Activated T-helper 17 cell treated with anti-CD3 and anti-CD28 coated beads, Interleukin-2, amount 50 U/mL, for 72 hours (primary cell): Measurements from ENCODE around the gene TSPEAR. TPM values are rescaled to one million over a fixed set of nuclear protein-coding genes. Genes with fewer than 3 reads are reported as not detected.

Source experiments
- ATAC-seq: fragments of 150-1000 bp; cut with Tn5 transposase; replicated peaks from 2 replicates; pipeline ENCODE4 v1.10.0; 2021; ENCODE audit warnings: mild to moderate bottlenecking, moderate library complexity
- H3K27ac Mint-ChIP-seq: one replicate; pipeline ENCODE4 v1.8.0; 2022; ENCODE audit warnings: mixed read lengths
- H3K27me3 Mint-ChIP-seq: one replicate; pipeline ENCODE4 v1.8.0; 2022; ENCODE audit warnings: mixed read lengths
- H3K36me3 Mint-ChIP-seq: one replicate; pipeline ENCODE4 v1.8.0; 2022; ENCODE audit warnings: low read depth, mild to moderate bottlenecking, mixed read lengths
- H3K4me1 Mint-ChIP-seq: one replicate; pipeline ENCODE4 v1.8.0; 2022; ENCODE audit warnings: mixed read lengths
- H3K4me3 Mint-ChIP-seq: one replicate; pipeline ENCODE4 v1.8.0; 2022; ENCODE audit warnings: mild to moderate bottlenecking, mixed read lengths
- H3K9me3 Mint-ChIP-seq: one replicate; pipeline ENCODE4 v1.8.0; 2022; ENCODE audit warnings: mixed read lengths
- total RNA-seq, 2 donors: library from RNA; stranded (reverse); gene quantifications; one replicate each; pipeline ENCODE4 v1.2.3, GENCODE V29; 2022

TSPEAR gene
- total RNA-seq, 2 donors from 2014 or later: 0.08 TPM; not detected in 1

DNA sequence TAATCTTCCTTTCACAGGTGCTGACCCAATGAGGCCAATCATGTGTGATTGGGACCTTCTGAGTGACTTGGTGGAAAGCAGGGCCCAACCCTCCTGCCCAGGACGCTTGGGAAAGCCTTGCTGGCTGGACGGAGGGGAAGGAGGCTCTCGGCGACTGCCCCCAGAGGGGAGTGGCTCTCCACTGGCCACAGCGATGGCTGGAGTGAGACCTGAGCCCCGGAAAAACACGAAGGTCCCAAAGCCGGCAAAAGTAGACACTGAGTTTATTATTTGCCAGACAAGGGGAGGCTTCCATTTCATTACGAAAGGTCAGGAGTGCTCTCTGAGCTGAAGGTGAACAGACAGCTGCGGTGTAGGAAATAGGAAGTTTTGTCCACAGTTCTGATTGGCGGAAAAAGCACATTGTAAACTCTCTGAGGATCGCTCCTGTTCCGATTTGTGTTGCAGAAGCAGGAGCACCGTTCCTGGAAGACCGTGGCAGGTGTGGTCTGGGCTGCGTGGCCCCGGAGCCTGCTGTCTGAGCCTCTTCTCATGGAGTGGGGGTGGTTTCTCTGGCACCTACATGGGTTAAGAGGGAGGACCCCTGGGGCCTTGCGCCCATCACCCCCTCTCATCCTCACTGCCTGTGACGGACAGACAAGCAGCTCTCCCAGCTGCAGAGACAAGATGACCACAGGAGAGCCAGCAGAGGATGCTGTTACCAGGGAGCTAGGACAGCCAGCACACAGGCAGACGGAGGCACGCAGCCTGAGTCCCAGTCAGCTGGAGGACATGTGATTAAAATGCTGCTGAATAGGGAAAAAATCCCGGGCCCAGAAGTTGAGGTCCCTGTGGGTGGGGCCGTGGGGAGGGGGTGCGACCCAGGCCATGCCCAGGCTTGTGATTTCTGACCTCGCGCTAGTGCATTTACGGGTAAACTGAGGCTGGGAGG is 212.8 kb downstream of the TSPEAR start:
- no peak overlapping the region for H3K4me3 Mint-ChIP-seq

DNA sequence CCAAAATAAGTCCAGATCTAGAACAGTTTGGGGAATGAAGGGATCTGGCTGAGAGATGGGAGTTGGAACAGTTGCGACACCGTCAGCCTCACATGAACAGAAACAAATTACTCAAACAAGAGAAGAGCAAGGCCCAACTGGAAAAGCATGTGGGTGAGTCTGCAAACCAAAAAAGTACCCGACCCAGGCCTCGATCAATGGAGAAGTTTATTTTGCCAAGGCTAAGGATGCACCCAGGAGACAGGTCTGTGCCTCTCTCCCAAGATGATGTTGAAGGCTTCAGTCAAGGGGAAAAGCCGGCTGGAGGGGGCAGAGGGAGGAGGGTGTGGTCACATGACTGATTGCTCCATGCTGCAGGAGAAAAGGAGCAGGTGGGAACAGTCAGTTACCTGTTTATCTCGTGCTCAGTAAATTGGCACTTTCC is 213.7 kb downstream of the TSPEAR start:
- Mint-ChIP-seq H3K4me3 (no peak overlapping the region), H3K9me3 (peaks cover 6% of the 10 kb centered on the region), H3K4me1 (peaks cover 2% of the 10 kb centered on the region), H3K27me3 (peaks cover 13% of the 10 kb centered on the region), H3K27ac (no peak overlapping the region), H3K36me3 (no peaks in the 10 kb centered on the region)
- ATAC-seq: no peak

More for the DNA sequence above, 212.8 kb downstream of the TSPEAR start:
- Mint-ChIP-seq H3K27ac (no peak overlapping the region), H3K4me1 (no peaks in the 10 kb centered on the region), H3K9me3 (no peaks in the 10 kb centered on the region), H3K27me3 (peaks cover 11% of the 10 kb centered on the region), H3K36me3 (no peaks in the 10 kb centered on the region)
- ATAC-seq: no peak

DNA sequence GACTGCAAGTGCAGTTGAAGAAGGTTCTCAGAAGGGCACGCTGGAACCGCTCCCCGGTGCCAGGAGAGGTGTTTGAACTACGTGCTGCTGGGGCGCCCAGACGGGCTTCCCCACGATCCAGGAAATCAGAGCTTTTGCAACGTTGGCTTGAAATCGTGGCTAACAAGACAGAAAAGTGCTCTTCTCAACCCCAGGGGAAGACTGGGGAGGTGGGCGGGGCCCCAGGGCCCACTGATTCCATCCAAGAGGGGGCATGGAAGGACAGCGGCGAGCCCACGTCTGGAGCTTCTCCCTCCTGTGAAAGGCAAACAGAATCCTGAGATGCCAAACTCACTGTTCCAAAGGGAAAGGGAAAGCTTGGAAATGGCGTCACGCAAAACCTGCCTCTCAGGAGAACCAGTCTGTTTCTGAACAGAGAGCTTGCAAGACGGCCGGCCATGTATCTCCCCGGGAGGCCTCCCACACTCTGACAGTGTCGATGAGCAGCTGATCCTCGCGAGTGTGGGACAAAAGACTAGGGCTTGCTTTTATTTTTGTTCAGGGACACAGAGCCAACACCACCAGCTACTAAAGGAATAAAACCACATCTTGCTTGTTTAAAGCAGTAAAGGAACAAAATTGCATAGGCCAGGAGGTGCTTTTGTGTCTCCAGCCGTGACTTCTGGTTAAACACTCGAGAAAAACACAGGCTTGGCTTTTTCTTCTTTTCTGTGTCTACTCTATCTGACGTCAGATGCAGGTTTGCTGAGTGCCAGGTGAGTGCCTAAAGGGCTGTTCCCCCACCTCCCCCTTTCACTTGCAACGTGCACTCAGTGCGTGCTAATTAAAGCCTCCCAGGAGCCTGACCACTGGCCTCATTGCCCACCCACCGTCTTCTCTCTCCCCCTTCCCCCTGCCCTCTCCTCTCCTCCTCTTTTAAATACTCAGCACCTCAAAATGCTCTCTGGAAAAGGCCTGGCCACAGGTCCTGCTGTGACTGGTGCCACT is 214.5 kb downstream of the TSPEAR start:
- no peak overlapping the region for H3K27ac Mint-ChIP-seq
- no peaks in the 10 kb centered on the region for H3K36me3 Mint-ChIP-seq
- no peak for ATAC-seq
- no peak overlapping the region for H3K4me3 Mint-ChIP-seq
- H3K9me3 Mint-ChIP-seq: peaks cover 14% of the 10 kb centered on the region
- H3K4me1 Mint-ChIP-seq: peaks cover 10% of the 10 kb centered on the region
- H3K27me3 Mint-ChIP-seq: peaks cover 21% of the 10 kb centered on the region

DNA sequence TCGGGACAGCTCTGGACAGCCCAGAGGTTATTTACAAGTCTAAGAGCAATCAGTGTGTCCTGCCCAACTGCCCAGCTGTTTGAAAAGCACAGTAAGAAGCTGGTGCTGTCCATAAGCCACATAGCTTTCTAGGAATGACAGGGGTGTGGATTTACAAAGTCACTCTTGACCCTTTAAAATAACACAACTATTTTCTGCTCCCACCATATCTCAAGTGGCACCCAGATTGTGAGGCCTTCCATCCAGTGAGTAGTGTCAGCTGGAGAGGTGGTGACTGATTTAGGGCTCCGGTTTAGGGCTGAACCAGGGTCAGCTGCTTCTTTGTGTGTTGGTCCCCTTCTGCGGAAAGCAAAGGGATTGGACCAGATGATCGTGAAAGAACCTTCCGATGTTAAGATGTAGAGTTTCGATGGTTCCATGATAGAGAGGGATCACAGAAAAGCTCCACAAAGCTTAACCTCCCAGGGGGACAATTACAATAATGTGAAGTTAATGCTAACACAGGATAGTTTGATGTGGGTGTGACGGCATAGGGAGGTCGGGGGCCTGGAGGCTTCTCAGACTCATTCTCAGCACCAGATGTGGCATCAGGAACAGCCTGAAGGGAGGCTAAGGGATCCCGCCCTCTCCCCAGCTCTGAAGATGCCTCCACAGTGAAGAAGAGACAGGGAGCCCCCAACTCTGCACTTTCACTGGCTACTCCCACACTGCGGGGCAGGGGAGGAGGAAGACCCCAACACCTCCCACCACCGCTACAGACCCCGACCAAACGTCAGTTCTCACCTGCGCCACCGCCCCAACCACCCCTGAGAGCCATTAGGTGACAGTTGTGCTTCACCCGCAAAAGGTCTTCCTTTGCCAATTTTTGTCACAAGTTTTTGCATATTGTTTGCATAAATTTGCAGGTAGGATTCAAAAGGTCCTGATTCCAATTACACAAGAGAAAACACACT is 215.5 kb downstream of the TSPEAR start:
- no peak overlapping the region for H3K4me3 Mint-ChIP-seq
- no peaks in the 10 kb centered on the region for H3K36me3 Mint-ChIP-seq
- peaks cover 22% of the 10 kb centered on the region for H3K27me3 Mint-ChIP-seq
- H3K9me3 Mint-ChIP-seq: peaks cover 14% of the 10 kb centered on the region
- no peak for ATAC-seq
- H3K27ac Mint-ChIP-seq: no peak overlapping the region
- peaks cover 11% of the 10 kb centered on the region for H3K4me1 Mint-ChIP-seq

DNA sequence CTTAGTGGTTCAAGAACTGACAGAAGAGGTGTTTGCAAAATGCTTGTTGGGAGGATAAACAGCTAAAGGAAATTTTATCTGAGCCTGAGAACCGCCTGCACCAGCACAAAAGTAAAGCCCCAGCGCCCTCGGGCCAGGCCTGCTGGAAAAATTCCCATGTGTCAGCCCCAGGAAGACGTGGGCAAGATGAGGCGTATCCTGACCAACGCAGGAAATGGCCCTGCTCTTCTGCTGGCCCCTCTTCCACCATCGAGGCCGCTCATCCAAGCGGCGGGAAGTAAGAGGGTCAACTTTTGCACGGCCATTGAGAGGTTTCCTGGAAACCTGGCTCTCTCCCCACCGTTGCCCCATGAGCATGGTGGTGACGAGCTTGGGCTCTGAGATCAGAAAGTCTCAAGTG is 216.4 kb downstream of the TSPEAR start:
- no peak for ATAC-seq
- no peaks in the 10 kb centered on the region for H3K36me3 Mint-ChIP-seq
- peaks cover 11% of the 10 kb centered on the region for H3K4me1 Mint-ChIP-seq
- H3K27me3 Mint-ChIP-seq: peaks cover 22% of the 10 kb centered on the region
- no peak overlapping the region for H3K4me3 Mint-ChIP-seq
- no peak overlapping the region for H3K27ac Mint-ChIP-seq
- peaks cover 14% of the 10 kb centered on the region for H3K9me3 Mint-ChIP-seq

DNA sequence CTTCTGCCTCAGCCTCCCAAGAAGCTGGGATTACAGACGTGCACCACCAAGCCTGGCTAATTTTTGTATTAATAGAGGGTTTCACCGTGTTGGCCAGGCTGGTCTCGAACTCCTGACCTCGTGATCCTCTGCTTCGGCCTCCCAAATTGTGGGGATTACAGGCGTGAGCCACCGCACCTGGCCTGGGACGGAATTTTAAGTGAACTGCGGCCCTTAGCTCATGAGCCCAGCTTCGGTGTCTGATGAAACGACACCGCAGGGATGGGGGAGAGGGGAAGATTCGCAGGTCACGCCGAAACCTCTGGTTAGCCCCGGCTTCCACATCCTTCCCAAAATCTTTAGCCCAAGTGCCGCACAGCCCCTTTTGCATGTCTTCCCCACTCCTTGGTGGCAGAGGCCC is 217.0 kb downstream of the TSPEAR start:
- ATAC-seq: no peak
- no peaks in the 10 kb centered on the region for H3K36me3 Mint-ChIP-seq
- H3K27me3 Mint-ChIP-seq: peaks cover 22% of the 10 kb centered on the region
- H3K27ac Mint-ChIP-seq: no peak overlapping the region
- no peak overlapping the region for H3K4me3 Mint-ChIP-seq
- H3K9me3 Mint-ChIP-seq: peaks cover 14% of the 10 kb centered on the region
- peaks cover 11% of the 10 kb centered on the region for H3K4me1 Mint-ChIP-seq

DNA sequence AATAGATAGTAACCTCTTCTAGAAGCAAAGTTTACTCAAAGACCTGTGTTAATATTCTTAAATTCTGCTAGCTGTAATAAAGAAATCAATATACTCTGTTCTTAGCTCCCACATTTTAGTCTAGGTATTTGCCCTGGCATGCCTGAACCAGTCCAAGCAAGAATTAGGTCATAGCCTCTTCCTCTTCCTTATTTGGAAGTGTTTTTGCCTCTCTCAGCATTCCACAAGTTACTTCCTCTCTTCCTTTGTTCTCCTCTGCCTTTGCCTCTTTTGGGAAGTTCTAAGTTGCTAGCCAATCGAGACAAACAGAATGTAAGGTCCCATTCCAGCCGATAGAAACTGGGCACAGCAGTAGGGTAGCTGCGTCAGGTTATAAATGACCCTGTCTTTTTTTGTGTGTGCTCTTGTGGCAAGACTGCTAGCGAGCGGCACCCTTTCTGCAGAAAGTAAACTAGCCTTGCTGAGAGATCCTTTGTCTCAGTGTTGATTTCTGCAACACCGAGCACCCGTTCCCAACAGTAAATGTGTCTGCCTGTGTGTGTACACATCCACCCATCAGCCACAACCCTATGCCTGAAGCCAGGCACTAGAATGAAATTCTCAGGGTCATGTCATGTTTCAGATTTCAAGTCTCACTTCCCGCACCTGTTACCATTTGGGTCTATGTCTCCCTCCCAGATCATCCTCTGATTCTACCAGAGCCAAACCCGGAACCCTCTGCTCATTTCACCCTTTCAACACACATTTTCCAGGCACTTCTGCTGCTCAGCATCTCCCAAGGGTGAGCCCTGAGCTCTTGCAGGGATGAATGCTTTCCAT is 218.6 kb downstream of the TSPEAR start:
- Mint-ChIP-seq H3K36me3 (no peaks in the 10 kb centered on the region), H3K4me3 (peak overlapping the region; percentile 27), H3K27me3 (peaks cover 26% of the 10 kb centered on the region), H3K9me3 (peaks cover 14% of the 10 kb centered on the region), H3K4me1 (peaks cover 11% of the 10 kb centered on the region), H3K27ac (peak overlapping the region; percentile 77)
- no peak for ATAC-seq

DNA sequence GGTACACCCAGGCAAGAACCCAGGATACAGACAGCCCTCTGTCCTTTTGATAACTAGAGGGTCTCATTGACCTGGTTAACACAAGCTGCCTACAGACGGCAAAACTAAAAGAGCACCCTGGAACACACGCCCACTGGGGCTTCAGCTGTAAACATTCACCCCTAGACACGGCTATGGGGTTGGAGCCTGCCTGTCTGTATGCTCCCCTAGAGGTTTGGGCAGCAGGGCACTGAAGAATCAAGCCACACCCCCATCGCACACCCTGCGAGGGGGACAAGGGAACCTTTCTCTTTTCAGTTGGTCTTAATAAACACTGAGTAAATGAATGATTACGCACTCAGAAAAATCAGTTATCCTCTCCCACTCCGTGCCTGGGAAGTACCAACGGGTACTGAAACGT is 220.6 kb downstream of the TSPEAR start:
- H3K4me3 Mint-ChIP-seq: no peak overlapping the region
- no peaks in the 10 kb centered on the region for H3K36me3 Mint-ChIP-seq
- no peak overlapping the region for H3K27ac Mint-ChIP-seq
- peaks cover 14% of the 10 kb centered on the region for H3K9me3 Mint-ChIP-seq
- peaks cover 21% of the 10 kb centered on the region for H3K27me3 Mint-ChIP-seq
- H3K4me1 Mint-ChIP-seq: peaks cover 11% of the 10 kb centered on the region
- no peak for ATAC-seq

DNA sequence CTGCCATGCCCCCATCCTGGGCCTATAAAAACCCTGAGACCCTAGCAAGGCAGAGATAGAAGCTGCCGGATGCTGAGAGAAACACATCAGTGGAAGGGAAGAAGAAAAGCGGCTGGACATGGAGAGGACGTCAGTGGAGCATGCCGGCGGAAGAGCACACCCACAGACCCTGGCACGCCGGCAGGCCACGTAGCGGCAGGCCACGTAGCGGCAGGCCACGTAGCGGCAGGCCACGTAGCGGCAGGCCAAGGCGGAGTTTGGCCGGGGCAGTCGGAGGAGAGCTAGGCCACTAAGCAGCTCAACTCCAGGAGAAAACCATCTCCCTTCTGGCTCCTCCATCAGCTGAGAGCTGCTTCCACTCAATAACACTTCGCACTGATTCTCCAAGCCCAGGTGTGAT is 221.0 kb downstream of the TSPEAR start:
- ATAC-seq: no peak
- H3K4me3 Mint-ChIP-seq: no peak overlapping the region
- peaks cover 17% of the 10 kb centered on the region for H3K27me3 Mint-ChIP-seq
- H3K4me1 Mint-ChIP-seq: peaks cover 11% of the 10 kb centered on the region
- no peaks in the 10 kb centered on the region for H3K36me3 Mint-ChIP-seq
- peak overlapping the region; percentile 71 for H3K27ac Mint-ChIP-seq
- H3K9me3 Mint-ChIP-seq: peaks cover 14% of the 10 kb centered on the region

DNA sequence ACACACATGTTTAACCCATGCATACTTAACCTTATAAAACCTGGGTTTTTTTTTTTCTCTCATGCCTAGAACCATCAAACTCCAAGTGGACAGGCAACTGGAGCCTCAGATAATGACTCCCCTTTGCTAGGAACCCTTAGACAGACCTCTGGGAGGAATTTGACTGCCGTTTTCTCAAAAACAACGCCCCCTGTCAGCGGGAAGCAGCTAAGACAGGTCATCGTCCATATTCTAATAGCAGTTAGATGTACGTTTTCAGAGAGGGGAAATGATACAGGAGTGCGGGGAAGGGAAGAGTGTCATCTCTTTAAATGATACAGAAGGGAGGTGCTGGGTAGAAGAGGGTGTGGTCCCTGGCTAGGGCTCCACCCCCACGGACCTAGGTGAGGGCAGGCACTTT is 221.4 kb downstream of the TSPEAR start:
- H3K27ac Mint-ChIP-seq: peak overlapping the region; percentile 71
- peaks cover 14% of the 10 kb centered on the region for H3K9me3 Mint-ChIP-seq
- peaks cover 14% of the 10 kb centered on the region for H3K27me3 Mint-ChIP-seq

DNA sequence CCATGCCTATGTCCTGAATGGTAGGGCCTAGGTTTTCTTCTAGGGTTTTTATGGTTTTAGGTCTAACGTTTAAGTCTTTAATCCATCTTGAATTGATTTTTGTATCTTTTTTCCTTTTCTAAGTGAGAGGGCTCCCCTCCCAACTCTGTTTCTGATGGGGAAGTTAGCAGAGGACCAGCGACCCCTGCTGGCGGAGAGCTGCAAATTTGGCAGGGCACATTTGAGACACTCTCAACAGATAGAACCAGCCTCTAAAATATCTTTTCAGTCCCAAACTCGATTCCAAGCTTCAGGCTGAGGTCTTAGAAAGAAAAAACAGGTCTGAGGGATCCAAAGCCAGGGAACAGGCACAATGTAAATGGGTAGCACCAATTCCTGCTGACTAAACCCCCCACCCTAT is 223.5 kb downstream of the TSPEAR start:
- Mint-ChIP-seq H3K9me3 (peaks cover 8% of the 10 kb centered on the region), H3K27me3 (peaks cover 18% of the 10 kb centered on the region), H3K4me3 (no peak overlapping the region), H3K4me1 (peaks cover 10% of the 10 kb centered on the region), H3K27ac (no peak overlapping the region), H3K36me3 (no peaks in the 10 kb centered on the region)
- peak; percentile 48 for ATAC-seq

More for the DNA sequence above, 221.4 kb downstream of the TSPEAR start:
- Mint-ChIP-seq H3K4me3 (no peak overlapping the region), H3K4me1 (peaks cover 11% of the 10 kb centered on the region), H3K36me3 (no peaks in the 10 kb centered on the region)
- no peak for ATAC-seq

DNA sequence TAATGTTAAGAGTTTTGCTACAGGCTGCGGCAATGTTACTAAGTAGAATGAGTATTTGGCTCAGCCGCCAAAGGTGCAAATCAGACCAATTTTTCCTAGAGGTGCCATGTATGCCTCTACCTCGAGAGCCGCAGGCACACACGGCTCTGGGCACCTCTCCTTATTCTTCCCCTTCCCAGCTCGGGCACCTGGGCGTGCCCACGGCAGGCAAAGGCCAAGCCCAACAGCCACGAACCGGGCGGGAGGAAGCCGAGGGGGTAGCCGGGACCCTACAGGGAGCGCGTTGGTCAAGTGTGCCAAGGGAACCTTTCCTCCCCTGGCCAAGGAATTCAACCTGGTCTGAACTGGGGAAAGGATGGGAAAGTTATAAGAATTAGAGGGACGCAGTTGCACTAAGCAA is 225.1 kb downstream of the TSPEAR start:
- Mint-ChIP-seq H3K4me1 (no peaks in the 10 kb centered on the region), H3K4me3 (no peak overlapping the region), H3K9me3 (no peaks in the 10 kb centered on the region)

DNA sequence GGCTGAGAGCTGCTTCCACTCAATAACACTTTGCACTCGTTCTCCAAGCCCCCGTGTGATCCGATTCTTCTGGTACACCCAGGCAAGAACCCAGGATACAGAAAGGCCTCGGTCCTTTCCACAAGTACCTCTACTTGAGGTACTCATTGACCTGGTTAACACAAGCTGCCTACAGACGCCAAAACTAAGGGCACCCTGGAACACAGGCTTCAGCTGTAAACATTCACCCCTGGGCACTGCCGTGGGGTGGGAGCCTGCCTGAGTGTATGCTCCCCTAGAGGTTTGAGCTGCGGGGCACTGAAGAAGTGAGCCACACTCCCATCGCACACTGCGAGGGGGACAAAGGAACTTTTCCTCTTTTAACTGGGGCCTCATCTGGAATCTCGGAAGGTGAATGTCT is 225.6 kb downstream of the TSPEAR start:
- ATAC-seq: no peak
- H3K4me3 Mint-ChIP-seq: no peak overlapping the region

More for the DNA sequence above, 225.1 kb downstream of the TSPEAR start:
- H3K27me3 Mint-ChIP-seq: peaks cover 8% of the 10 kb centered on the region
- no peak for ATAC-seq
- H3K27ac Mint-ChIP-seq: no peak overlapping the region
- H3K36me3 Mint-ChIP-seq: no peaks in the 10 kb centered on the region

More for the DNA sequence above, 225.6 kb downstream of the TSPEAR start:
- Mint-ChIP-seq H3K27me3 (peaks cover 8% of the 10 kb centered on the region), H3K36me3 (no peaks in the 10 kb centered on the region), H3K27ac (no peak overlapping the region), H3K9me3 (no peaks in the 10 kb centered on the region), H3K4me1 (no peaks in the 10 kb centered on the region)
